DOHH2 (cell line): ENCODE measurements around the gene CDH4.

Source experiments
- H3F3A ChIP-seq: fragments of 200-600 bp; sonication (generic), shearing (Covaris generic); 2 replicates; pipeline ENCODE4 v1.6.0; 2016; ENCODE audit warnings: antibody characterized with exemption, mild to moderate bottlenecking; ENCODE audit not compliant: control insufficient read depth, insufficient read depth
- H3K27ac ChIP-seq: fragments of 200-600 bp; sonication (generic); 2 replicates; pipeline ENCODE4 v1.5.1; 2014; ENCODE audit warnings: low read depth, mild to moderate bottlenecking, low read length, moderate library complexity
- H3K27me3 ChIP-seq: fragments of 200-600 bp; sonication (generic); 2 replicates; pipeline ENCODE4 v1.6.1; 2014; ENCODE audit warnings: mild to moderate bottlenecking, low read length, mixed read lengths; ENCODE audit not compliant: control insufficient read depth
- H3K36me3 ChIP-seq: fragments of 200-600 bp; sonication (generic); 2 replicates; pipeline ENCODE4 v1.6.1; 2014; ENCODE audit warnings: mild to moderate bottlenecking, low read length, moderate library complexity, mixed read lengths; ENCODE audit not compliant: control insufficient read depth
- H3K4me1 ChIP-seq: fragments of 200-600 bp; sonication (generic); 2 replicates; pipeline ENCODE4 v1.6.1; 2014; ENCODE audit warnings: mild to moderate bottlenecking, low read length, mixed read lengths; ENCODE audit not compliant: control insufficient read depth
- H3K4me2 ChIP-seq: fragments of 200-600 bp; sonication (generic); 2 replicates; pipeline ENCODE4 v1.6.0; 2014; ENCODE audit warnings: mild to moderate bottlenecking, low read length, moderate library complexity
- H3K4me3 ChIP-seq: fragments of 200-600 bp; sonication (generic); 2 replicates; pipeline ENCODE4 v1.5.1; 2014; ENCODE audit warnings: mild to moderate bottlenecking, low read length, mixed read lengths
- H3K79me2 ChIP-seq: fragments of 200-600 bp; sonication (generic); 2 replicates; pipeline ENCODE4 v1.6.1; 2014; ENCODE audit warnings: mild to moderate bottlenecking, low read length, mixed read lengths; ENCODE audit not compliant: control insufficient read depth
- H3K9me2 ChIP-seq: fragments of 200-600 bp; sonication (generic); replicated peaks from 2 replicates; pipeline ENCODE4 v1.6.1; 2014; ENCODE audit warnings: mild to moderate bottlenecking, low read length, mixed read lengths; ENCODE audit not compliant: control insufficient read depth
- H3K9me3 ChIP-seq: fragments of 200-600 bp; sonication (generic); 2 replicates; pipeline ENCODE4 v1.6.1; 2014; ENCODE audit warnings: antibody characterized with exemption, low read length, mixed read lengths; ENCODE audit not compliant: control insufficient read depth, insufficient read depth
- H4K20me1 ChIP-seq: fragments of 200-600 bp; sonication (generic); 2 replicates; pipeline ENCODE4 v1.6.0; 2014; ENCODE audit warnings: low read depth, mild to moderate bottlenecking, antibody characterized with exemption, low read length, moderate library complexity; ENCODE audit not compliant: control insufficient read depth, insufficient read depth
- CTCF ChIP-seq: fragments of 200-600 bp; sonication (generic); IDR thresholded peaks from one replicate; pipeline ENCODE4 v1.5.1; 2014; ENCODE audit warnings: antibody characterized with exemption, mild to moderate bottlenecking, low read depth, low read length; ENCODE audit not compliant: poor library complexity, severe bottlenecking
- EZH2phosphoT487 ChIP-seq: fragments of 200-600 bp; sonication (generic); IDR thresholded peaks from 2 replicates; pipeline ENCODE4 v1.6.1; 2017; ENCODE audit warnings: borderline replicate concordance, mild to moderate bottlenecking, antibody characterized with exemption, low read length, moderate library complexity, mixed read lengths

CDH4 gene

GRCh38 chr20:61796738-61797137 is 544.7 kb downstream of the CDH4 start:
- H3K79me2 ChIP-seq = no peaks in the 10 kb centered on the region
- H3F3A ChIP-seq = no peaks in the 10 kb centered on the region
- no peak overlapping the region for H3K4me2 ChIP-seq
- no peak overlapping the region for H3K27ac ChIP-seq
- no peaks in the 10 kb centered on the region for H3K27me3 ChIP-seq
- no peaks in the 10 kb centered on the region for H4K20me1 ChIP-seq
- no peaks in the 10 kb centered on the region for H3K4me1 ChIP-seq
- H3K9me2 ChIP-seq = no peaks in the 10 kb centered on the region
- TF ChIP-seq CTCF = no peak
- no peak for TF ChIP-seq EZH2phosphoT487
- no peaks in the 10 kb centered on the region for H3K9me3 ChIP-seq
- no peaks in the 10 kb centered on the region for H3K36me3 ChIP-seq
- no peak overlapping the region for H3K4me3 ChIP-seq

GRCh38 chr20:61797200-61797599 is 545.1 kb downstream of the CDH4 start:
- no peaks in the 10 kb centered on the region for H3K9me2 ChIP-seq
- H3K79me2 ChIP-seq = no peaks in the 10 kb centered on the region
- H3K9me3 ChIP-seq = no peaks in the 10 kb centered on the region
- H3K27ac ChIP-seq = no peak overlapping the region
- H3K4me2 ChIP-seq = no peak overlapping the region
- H3K36me3 ChIP-seq = no peaks in the 10 kb centered on the region
- no peak overlapping the region for H3K4me3 ChIP-seq
- H4K20me1 ChIP-seq = no peaks in the 10 kb centered on the region
- H3F3A ChIP-seq = no peaks in the 10 kb centered on the region
- H3K27me3 ChIP-seq = no peaks in the 10 kb centered on the region
- TF ChIP-seq EZH2phosphoT487 (no peak), CTCF (no peak)
- H3K4me1 ChIP-seq = no peaks in the 10 kb centered on the region

- no peak for TF ChIP-seq EZH2phosphoT487
- TF ChIP-seq CTCF = no peak
- H4K20me1 ChIP-seq = no peaks in the 10 kb centered on the region
- no peaks in the 10 kb centered on the region for H3K79me2 ChIP-seq
- H3K9me2 ChIP-seq = no peaks in the 10 kb centered on the region
- no peaks in the 10 kb centered on the region for H3K9me3 ChIP-seq
- H3K4me3 ChIP-seq = no peak overlapping the region
- H3K36me3 ChIP-seq = no peaks in the 10 kb centered on the region
- no peaks in the 10 kb centered on the region for H3K4me1 ChIP-seq
- H3K27ac ChIP-seq = no peak overlapping the region
- no peaks in the 10 kb centered on the region for H3K27me3 ChIP-seq
- H3F3A ChIP-seq = no peaks in the 10 kb centered on the region
- H3K4me2 ChIP-seq = no peak overlapping the region
Observed at GRCh38 chr20:61797971-61798411, 545.9 kb downstream of the CDH4 start.

- H3K4me3 ChIP-seq = no peak overlapping the region
- H3K79me2 ChIP-seq = no peaks in the 10 kb centered on the region
- no peak overlapping the region for H3K27ac ChIP-seq
- no peaks in the 10 kb centered on the region for H3K4me1 ChIP-seq
- H3F3A ChIP-seq = no peaks in the 10 kb centered on the region
- no peaks in the 10 kb centered on the region for H3K9me2 ChIP-seq
- TF ChIP-seq CTCF (no peak), EZH2phosphoT487 (no peak)
- no peaks in the 10 kb centered on the region for H3K9me3 ChIP-seq
- no peak overlapping the region for H3K4me2 ChIP-seq
- H3K36me3 ChIP-seq = no peaks in the 10 kb centered on the region
- H3K27me3 ChIP-seq = no peaks in the 10 kb centered on the region
- H4K20me1 ChIP-seq = no peaks in the 10 kb centered on the region
Observed at GRCh38 chr20:61798632-61799031, 546.6 kb downstream of the CDH4 start.
